Endothelial cell of hepatic sinusoid (primary cell): ENCODE results near the gene CT45A8.
"Not testable (repeated sequence)": the region's sequence is repeated elsewhere in the genome, so short reads cannot be mapped to it uniquely, and the experiment has no call there.

Experiments
- in situ Hi-C: cut with HindIII; loops from 2 replicates; pipeline ENCODE4 v1.10.0; 2017; ENCODE audit warnings: low sequenced_read_pairs

Gene CT45A8

GRCh38 chrX:135854438-135854837, at the start of gene CT45A8:
Gene CT45A8 (minus strand): TSS chrX:135854538. CDS start chrX:135850783, 3,755 bp downstream.
- in situ Hi-C loops = not testable (repeated sequence)

- in situ Hi-C loops = no loop called here
These were observed 39.0 kb upstream of the CT45A8 start, which contains the start of the genes CT45A10 and SAGE1 for GRCh38 chrX:135893294-135893817. Gene CT45A10 (minus strand): TSS chrX:135893444. CDS start chrX:135885344, 8,100 bp downstream. Gene SAGE1 (plus strand): TSS chrX:135893716. CDS start chrX:135896243, 2,527 bp downstream.

GRCh38 chrX:135892781-135893180, 38.4 kb upstream of the CT45A8 start:
- in situ Hi-C loops = no loop called here

GRCh38 chrX:135890087-135890585, 35.8 kb upstream of the CT45A8 start:
- in situ Hi-C loops = no loop called here

GRCh38 chrX:135888976-135889375, 34.6 kb upstream of the CT45A8 start:
- in situ Hi-C loops = not testable (repeated sequence)

- in situ Hi-C loops = not testable (repeated sequence)
These were observed 33.9 kb upstream of the CT45A8 start for GRCh38 chrX:135888230-135888629.

GRCh38 chrX:135882741-135883140, 28.4 kb upstream of the CT45A8 start:
- in situ Hi-C loops = not testable (repeated sequence)

GRCh38 chrX:135871712-135872111, 17.4 kb upstream of the CT45A8 start, which contains the start of gene CT45A9:
Gene CT45A9 (minus strand): TSS chrX:135871812. CDS start chrX:135868061, 3,751 bp downstream.
- in situ Hi-C loops = not testable (repeated sequence)

GRCh38 chrX:135837180-135837579, 17.2 kb downstream of the CT45A8 start, which contains the start of gene CT45A7:
Gene CT45A7 (minus strand): TSS chrX:135837280. CDS start chrX:135833533, 3,747 bp downstream.
- in situ Hi-C loops = not testable (repeated sequence)

GRCh38 chrX:135819912-135820311, 34.4 kb downstream of the CT45A8 start, which contains the start of gene CT45A2:
Gene CT45A2 (minus strand): TSS chrX:135820012. CDS start chrX:135816265, 3,747 bp downstream.
- in situ Hi-C loops = not testable (repeated sequence)

- in situ Hi-C loops = not testable (repeated sequence)
These were observed 51.7 kb downstream of the CT45A8 start, which contains the start of gene CT45A6 for GRCh38 chrX:135802687-135803086. Gene CT45A6 (minus strand): TSS chrX:135802787. CDS start chrX:135798993, 3,794 bp downstream.
